Measurements from ENCODE around the gene GARIN5B. TPM values are rescaled to one million over a fixed set of nuclear protein-coding genes. Genes with fewer than 3 reads are reported as not detected.

Gene GARIN5B
- total and polyA plus RNA-seq, 2 of the 13 experiments (the other 11 are each of a cell fraction or from before 2014, with no cell fraction given) = not detected

DNA sequence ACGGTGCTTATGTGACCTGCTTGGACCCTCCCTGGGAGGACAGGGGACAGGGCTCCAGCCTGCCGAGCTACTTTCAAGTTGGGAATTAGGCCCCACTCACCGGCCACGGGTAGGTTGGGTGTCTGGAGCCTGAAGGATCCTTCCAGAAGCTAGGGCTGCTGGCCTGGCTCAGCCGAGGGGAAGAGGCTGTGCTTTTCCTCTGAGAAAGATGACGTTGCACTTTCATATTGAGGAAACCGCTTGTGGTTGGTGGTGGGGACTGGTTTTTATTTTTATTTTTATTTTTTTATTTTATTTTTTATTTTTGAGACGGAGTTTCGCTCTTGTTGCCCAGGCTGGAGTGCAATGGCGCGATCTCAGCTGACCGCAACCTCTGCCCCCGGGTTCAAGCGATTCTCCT lies 37.9 kb downstream of the GARIN5B start, which contains the start of gene TMEM150B (continued):
- TF ChIP-seq MAF1 (CRISPR knock-in tag; IDR thresholded peaks at IDR 0.05; ENCODE audit: borderline replicate concordance) (no peak), RORA (CRISPR knock-in tag; IDR thresholded peaks at IDR 0.05) (no peak)
- TF ChIP-seq, protein P1, sequence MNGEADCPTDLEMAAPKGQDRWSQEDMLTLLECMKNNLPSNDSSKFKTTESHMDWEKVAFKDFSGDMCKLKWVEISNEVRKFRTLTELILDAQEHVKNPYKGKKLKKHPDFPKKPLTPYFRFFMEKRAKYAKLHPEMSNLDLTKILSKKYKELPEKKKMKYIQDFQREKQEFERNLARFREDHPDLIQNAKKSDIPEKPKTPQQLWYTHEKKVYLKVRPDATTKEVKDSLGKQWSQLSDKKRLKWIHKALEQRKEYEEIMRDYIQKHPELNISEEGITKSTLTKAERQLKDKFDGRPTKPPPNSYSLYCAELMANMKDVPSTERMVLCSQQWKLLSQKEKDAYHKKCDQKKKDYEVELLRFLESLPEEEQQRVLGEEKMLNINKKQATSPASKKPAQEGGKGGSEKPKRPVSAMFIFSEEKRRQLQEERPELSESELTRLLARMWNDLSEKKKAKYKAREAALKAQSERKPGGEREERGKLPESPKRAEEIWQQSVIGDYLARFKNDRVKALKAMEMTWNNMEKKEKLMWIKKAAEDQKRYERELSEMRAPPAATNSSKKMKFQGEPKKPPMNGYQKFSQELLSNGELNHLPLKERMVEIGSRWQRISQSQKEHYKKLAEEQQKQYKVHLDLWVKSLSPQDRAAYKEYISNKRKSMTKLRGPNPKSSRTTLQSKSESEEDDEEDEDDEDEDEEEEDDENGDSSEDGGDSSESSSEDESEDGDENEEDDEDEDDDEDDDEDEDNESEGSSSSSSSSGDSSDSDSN (CRISPR knock-in tag; IDR thresholded peaks at IDR 0.05) = no peak

DNA sequence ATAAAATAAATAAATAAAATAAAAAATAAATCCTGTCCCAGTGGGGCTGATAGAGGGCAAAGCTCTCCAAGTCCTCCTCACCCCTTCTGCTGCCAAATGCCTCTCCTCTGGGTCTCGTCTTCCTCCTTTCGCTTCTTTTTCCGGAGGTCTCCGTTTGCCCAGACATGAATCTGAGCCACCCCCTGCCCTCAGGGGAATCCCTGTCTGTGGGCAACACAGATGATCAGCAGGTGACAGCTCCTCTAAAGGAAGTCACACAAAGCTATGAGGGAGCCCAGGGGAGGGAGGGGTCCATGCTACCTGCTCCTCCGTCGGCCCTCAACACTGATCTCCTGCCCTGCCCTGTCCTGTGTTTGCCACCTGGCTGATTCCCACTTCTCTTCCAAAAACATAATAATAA lies 38.4 kb downstream of the GARIN5B start:
- H3K4me3 ChIP-seq (replicated peaks in 1 of 3; ENCODE audit: insufficient read depth in 1 of 3, low read depth in 2 of 3, low read length in 3 of 3) = no peak overlapping the region
- H3K27me3 ChIP-seq (ENCODE audit: control insufficient read depth in 1 of 2, insufficient read depth in 2 of 2, low read length in 2 of 2) = no peaks in the 10 kb centered on the region; a peak in 1 of 5 replicates
- POLR2A ChIA-PET = no interaction called here
- no peak overlapping the region for H2AFZ ChIP-seq (ENCODE audit: low read length)
- H3K9me3 ChIP-seq (ENCODE audit: low read length) = no peaks in the 10 kb centered on the region
- no peaks in the 10 kb centered on the region for H3K79me2 ChIP-seq (ENCODE audit: insufficient read depth, low read length)
- ATAC-seq = no peak
- intact Hi-C loops (cut with micrococcal nuclease; ENCODE audit: unreplicated experiment) (no loop called here), in situ Hi-C loops (cut with HindIII; ENCODE audit: extremely low pct_ligation_motif_present, low pct_unique_long_range_greater_than_20kb) (no loop called here)
- no peak overlapping the region for H3K27ac ChIP-seq (ENCODE audit: extremely low read length, insufficient read depth, low read length)
- peaks cover 55% of the 10 kb centered on the region for H3K4me1 ChIP-seq (ENCODE audit: insufficient read depth, low read length)
- no peak overlapping the region; the same call in 1 of the 2 replicates for H3K4me2 ChIP-seq (ENCODE audit: low read depth, low read length)
- DNase-seq (ENCODE audit: low spot score) = no peak
- no TSS peak for BruUV-seq (replicated peaks)
- no peaks in the 10 kb centered on the region for H4K20me1 ChIP-seq (ENCODE audit: insufficient read depth, low read length)
- H3K9ac ChIP-seq (ENCODE audit: insufficient read depth, low read depth, low read length) = no peak overlapping the region
- FAIRE-seq = no peak
- WGBS (ENCODE audit: low lambda C conversion rate) = 75% methylated on average over 6 of the region's 6 CpGs
- CTCF ChIA-PET (ENCODE audit: low intra/inter-chr PET ratio, low total read pairs) = no interaction called here
- no peaks in the 10 kb centered on the region for H3K36me3 ChIP-seq (replicated peaks in 1 of 2; ENCODE audit: control insufficient read depth in 1 of 2, insufficient read depth in 2 of 2, low read length in 2 of 2)
- TF ChIP-seq MAFF (IDR thresholded peaks at IDR 0.05; ENCODE audit: low read depth, low read length) (no peak), TBX3 (IDR thresholded peaks at IDR 0.05; ENCODE audit: borderline replicate concordance) (no peak), SRSF9 (IDR thresholded peaks at IDR 0.05; ENCODE audit: borderline replicate concordance, insufficient read depth, low read depth, low read length, poor library complexity, severe bottlenecking) (no peak), ZNF274 (CRISPR knock-in tag; IDR thresholded peaks at IDR 0.05) (no peak), REXO4 (CRISPR knock-in tag; IDR thresholded peaks at IDR 0.05; ENCODE audit: borderline replicate concordance) (no peak), ZNF562 (CRISPR knock-in tag; IDR thresholded peaks at IDR 0.05; ENCODE audit: borderline replicate concordance) (no peak), SRSF1 (optimal IDR thresholded peaks at IDR 0.05; ENCODE audit: low read depth, low read length) (no peak), SATB2 (CRISPR knock-in tag; IDR thresholded peaks at IDR 0.05) (no peak), ZNF674 (CRISPR knock-in tag; IDR thresholded peaks at IDR 0.05; ENCODE audit: low read depth) (no peak), ZNF777 (CRISPR knock-in tag; IDR thresholded peaks at IDR 0.05) (no peak)
- TF ChIP-seq, protein P2, sequence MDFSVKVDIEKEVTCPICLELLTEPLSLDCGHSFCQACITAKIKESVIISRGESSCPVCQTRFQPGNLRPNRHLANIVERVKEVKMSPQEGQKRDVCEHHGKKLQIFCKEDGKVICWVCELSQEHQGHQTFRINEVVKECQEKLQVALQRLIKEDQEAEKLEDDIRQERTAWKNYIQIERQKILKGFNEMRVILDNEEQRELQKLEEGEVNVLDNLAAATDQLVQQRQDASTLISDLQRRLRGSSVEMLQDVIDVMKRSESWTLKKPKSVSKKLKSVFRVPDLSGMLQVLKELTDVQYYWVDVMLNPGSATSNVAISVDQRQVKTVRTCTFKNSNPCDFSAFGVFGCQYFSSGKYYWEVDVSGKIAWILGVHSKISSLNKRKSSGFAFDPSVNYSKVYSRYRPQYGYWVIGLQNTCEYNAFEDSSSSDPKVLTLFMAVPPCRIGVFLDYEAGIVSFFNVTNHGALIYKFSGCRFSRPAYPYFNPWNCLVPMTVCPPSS (IDR thresholded peaks at IDR 0.05) = no peak
- TF ChIP-seq, protein P3, sequence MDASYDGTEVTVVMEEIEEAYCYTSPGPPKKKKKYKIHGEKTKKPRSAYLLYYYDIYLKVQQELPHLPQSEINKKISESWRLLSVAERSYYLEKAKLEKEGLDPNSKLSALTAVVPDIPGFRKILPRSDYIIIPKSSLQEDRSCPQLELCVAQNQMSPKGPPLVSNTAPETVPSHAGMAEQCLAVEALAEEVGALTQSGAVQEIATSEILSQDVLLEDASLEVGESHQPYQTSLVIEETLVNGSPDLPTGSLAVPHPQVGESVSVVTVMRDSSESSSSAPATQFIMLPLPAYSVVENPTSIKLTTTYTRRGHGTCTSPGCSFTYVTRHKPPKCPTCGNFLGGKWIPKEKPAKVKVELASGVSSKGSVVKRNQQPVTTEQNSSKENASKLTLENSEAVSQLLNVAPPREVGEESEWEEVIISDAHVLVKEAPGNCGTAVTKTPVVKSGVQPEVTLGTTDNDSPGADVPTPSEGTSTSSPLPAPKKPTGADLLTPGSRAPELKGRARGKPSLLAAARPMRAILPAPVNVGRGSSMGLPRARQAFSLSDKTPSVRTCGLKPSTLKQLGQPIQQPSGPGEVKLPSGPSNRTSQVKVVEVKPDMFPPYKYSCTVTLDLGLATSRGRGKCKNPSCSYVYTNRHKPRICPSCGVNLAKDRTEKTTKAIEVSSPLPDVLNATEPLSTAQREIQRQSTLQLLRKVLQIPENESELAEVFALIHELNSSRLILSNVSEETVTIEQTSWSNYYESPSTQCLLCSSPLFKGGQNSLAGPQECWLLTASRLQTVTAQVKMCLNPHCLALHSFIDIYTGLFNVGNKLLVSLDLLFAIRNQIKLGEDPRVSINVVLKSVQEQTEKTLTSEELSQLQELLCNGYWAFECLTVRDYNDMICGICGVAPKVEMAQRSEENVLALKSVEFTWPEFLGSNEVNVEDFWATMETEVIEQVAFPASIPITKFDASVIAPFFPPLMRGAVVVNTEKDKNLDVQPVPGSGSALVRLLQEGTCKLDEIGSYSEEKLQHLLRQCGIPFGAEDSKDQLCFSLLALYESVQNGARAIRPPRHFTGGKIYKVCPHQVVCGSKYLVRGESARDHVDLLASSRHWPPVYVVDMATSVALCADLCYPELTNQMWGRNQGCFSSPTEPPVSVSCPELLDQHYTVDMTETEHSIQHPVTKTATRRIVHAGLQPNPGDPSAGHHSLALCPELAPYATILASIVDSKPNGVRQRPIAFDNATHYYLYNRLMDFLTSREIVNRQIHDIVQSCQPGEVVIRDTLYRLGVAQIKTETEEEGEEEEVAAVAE (CRISPR knock-in tag; IDR thresholded peaks at IDR 0.05; ENCODE audit: borderline replicate concordance) = no peak
